NCI-H146 treated with DMSO at 0.1 percent for 48 hours (cell line): ENCODE results near the gene GRIK2.

Experiments used
- DNase-seq: peaks from one replicate; lab custom pipeline; 2025; ENCODE audit not compliant: unreplicated experiment; lab: John Stamatoyannopoulos, UW

Gene GRIK2

GRCh38 chr6:101853231-101854085 is 459.9 kb downstream of the GRIK2 start:
- DNase-seq: no peak

GRCh38 chr6:101876431-101876830 is 482.9 kb downstream of the GRIK2 start:
- DNase-seq: peak; percentile 95

GRCh38 chr6:101878554-101879276 is 485.2 kb downstream of the GRIK2 start:
- no peak for DNase-seq

- no peak for DNase-seq
Measured at GRCh38 chr6:101879782-101880181, 486.3 kb downstream of the GRIK2 start.

- DNase-seq: no peak
Measured at GRCh38 chr6:101883505-101883904, 490.0 kb downstream of the GRIK2 start.

GRCh38 chr6:101887532-101887931 is 494.0 kb downstream of the GRIK2 start:
- no peak for DNase-seq

GRCh38 chr6:101907356-101908217 is 514.1 kb downstream of the GRIK2 start:
- no peak for DNase-seq

GRCh38 chr6:101909366-101909765 is 515.9 kb downstream of the GRIK2 start:
- no peak for DNase-seq

GRCh38 chr6:101912311-101912710 is 518.8 kb downstream of the GRIK2 start:
- DNase-seq: no peak

- no peak for DNase-seq
Measured at GRCh38 chr6:101918471-101918870, 525.0 kb downstream of the GRIK2 start.

GRCh38 chr6:101921829-101922450 is 528.4 kb downstream of the GRIK2 start:
- DNase-seq: no peak

- no peak for DNase-seq
Measured at GRCh38 chr6:101926149-101926925, 532.8 kb downstream of the GRIK2 start.

GRCh38 chr6:101931766-101932165 is 538.3 kb downstream of the GRIK2 start:
- DNase-seq: no peak

GRCh38 chr6:101932704-101933103 is 539.2 kb downstream of the GRIK2 start:
- no peak for DNase-seq

GRCh38 chr6:101935732-101936131 is 542.2 kb downstream of the GRIK2 start:
- no peak for DNase-seq

- DNase-seq: no peak
Measured at GRCh38 chr6:101936516-101936915, 543.0 kb downstream of the GRIK2 start.

GRCh38 chr6:101937108-101937507 is 543.6 kb downstream of the GRIK2 start:
- DNase-seq: no peak

- DNase-seq: no peak
Measured at GRCh38 chr6:101940391-101940790, 546.9 kb downstream of the GRIK2 start.

GRCh38 chr6:101956961-101957360 is 563.5 kb downstream of the GRIK2 start:
- no peak for DNase-seq

GRCh38 chr6:101961357-101961756 is 567.8 kb downstream of the GRIK2 start:
- no peak for DNase-seq
